Measurements from ENCODE around the gene GPAT3.

The GPAT3 gene

DNA sequence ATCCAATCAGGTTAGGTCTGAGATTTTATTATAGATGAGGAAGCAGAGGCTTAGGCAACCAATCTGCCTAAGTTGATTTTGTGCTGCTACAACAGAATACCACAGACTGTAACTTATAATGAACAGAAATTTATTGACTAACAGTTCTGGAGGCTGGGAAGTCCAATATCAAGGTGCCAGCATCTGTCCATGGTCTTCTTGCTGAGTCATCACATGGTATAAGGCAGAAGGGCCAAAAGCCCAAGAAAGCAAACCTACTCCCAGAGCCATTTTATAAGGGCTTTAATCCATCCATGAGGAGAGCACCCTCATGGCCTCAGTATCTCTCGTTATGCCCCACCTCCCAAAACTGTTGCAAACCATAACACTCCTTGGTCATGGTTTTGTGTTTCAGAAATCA is 55.8 kb downstream of the GPAT3 start:
- no peak overlapping the region for H3K4me3 ChIP-seq (ENCODE audit: low read depth, low read length)
- no peak for DNase-seq (ENCODE audit: low read depth)
- TF ChIP-seq POLR2A (IDR thresholded peaks at IDR 0.05; ENCODE audit: extremely low read depth, insufficient read length) = no peak
- TF ChIP-seq, protein P1, sequence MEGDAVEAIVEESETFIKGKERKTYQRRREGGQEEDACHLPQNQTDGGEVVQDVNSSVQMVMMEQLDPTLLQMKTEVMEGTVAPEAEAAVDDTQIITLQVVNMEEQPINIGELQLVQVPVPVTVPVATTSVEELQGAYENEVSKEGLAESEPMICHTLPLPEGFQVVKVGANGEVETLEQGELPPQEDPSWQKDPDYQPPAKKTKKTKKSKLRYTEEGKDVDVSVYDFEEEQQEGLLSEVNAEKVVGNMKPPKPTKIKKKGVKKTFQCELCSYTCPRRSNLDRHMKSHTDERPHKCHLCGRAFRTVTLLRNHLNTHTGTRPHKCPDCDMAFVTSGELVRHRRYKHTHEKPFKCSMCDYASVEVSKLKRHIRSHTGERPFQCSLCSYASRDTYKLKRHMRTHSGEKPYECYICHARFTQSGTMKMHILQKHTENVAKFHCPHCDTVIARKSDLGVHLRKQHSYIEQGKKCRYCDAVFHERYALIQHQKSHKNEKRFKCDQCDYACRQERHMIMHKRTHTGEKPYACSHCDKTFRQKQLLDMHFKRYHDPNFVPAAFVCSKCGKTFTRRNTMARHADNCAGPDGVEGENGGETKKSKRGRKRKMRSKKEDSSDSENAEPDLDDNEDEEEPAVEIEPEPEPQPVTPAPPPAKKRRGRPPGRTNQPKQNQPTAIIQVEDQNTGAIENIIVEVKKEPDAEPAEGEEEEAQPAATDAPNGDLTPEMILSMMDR (IDR thresholded peaks at IDR 0.05; ENCODE audit: low read depth, low read length) = no peak
- TF ChIP-seq MYC (IDR thresholded peaks at IDR 0.05; ENCODE audit: low read depth, low read length) = no peak
- TF ChIP-seq, protein P2, sequence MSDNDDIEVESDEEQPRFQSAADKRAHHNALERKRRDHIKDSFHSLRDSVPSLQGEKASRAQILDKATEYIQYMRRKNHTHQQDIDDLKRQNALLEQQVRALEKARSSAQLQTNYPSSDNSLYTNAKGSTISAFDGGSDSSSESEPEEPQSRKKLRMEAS (IDR thresholded peaks at IDR 0.05; ENCODE audit: low read depth, low read length) = no peak

DNA sequence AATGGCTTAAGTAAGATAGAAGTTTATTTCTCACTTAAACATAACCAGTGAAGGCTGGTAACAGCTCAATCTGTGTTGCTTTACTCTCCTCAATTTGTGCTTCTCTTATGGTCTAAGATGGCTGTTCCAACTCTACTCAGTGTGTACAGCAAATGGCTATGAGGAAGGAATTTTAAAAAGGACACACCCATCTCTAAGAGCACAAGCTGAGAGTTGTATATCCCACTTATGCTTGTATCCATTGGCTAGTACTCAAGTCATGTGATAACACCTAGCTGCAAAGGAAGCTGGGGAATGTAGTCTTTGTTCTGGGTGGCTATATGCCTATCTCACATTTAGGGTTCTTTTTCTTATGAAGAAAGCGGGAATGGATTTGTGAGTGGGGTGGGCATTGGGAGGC is 63.3 kb downstream of the GPAT3 start:
- TF ChIP-seq, protein P2 (IDR thresholded peaks at IDR 0.05; ENCODE audit: low read depth, low read length) = no peak
- TF ChIP-seq POLR2A (IDR thresholded peaks at IDR 0.05; ENCODE audit: extremely low read depth, insufficient read length) (no peak), MYC (IDR thresholded peaks at IDR 0.05; ENCODE audit: low read depth, low read length) (no peak)
- TF ChIP-seq, protein P1 (IDR thresholded peaks at IDR 0.05; ENCODE audit: low read depth, low read length) = no peak
- H3K4me3 ChIP-seq (ENCODE audit: low read depth, low read length) = no peak overlapping the region
- peak; percentile 62 for DNase-seq (ENCODE audit: low read depth)

DNA sequence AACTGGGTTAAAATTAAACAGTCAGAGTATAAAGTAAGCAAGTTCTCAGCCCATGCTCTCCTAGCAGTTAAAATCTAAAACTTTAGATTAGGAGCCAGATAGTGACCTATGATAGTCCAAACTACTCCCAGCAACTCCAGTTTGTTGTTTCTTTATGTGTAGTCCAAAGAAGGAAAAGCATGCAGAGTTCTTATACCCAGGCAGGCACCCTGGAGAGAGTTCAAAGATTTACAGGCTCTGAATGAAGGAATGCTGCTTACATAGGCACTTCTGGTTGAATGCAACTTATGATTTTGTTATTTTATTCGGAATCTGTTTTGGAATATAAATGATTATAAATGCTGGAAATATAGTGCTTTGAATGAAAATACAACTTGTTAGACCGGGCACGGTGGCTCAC is 67.2 kb downstream of the GPAT3 start:
- DNase-seq (ENCODE audit: low read depth) = no peak
- no peak for TF ChIP-seq POLR2A (IDR thresholded peaks at IDR 0.05; ENCODE audit: extremely low read depth, insufficient read length)
- TF ChIP-seq, protein P1 (IDR thresholded peaks at IDR 0.05; ENCODE audit: low read depth, low read length) = no peak
- TF ChIP-seq, protein P2 (IDR thresholded peaks at IDR 0.05; ENCODE audit: low read depth, low read length) = no peak
- TF ChIP-seq MYC (IDR thresholded peaks at IDR 0.05; ENCODE audit: low read depth, low read length) = no peak
- H3K4me3 ChIP-seq (ENCODE audit: low read depth, low read length) = no peak overlapping the region

DNA sequence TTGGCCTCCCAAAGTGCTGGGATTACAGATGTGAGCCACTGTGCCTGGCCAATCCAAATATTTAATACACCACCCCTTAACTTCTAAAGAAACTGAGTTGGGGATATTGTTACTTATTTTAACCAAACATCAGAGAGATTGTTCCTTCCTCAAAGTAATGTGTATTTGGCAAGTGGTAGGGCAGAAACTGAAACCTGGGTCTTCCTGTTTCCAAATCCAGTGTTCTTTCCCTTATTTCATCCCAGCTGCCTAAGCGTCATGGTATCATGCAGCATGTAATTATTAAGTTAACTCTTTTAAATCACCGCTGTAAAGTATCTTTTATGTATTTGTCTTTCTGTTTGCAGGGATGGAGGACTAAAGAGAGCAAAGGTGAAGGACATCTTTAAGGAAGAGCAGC is 68.4 kb downstream of the GPAT3 start:
- no peak overlapping the region for H3K4me3 ChIP-seq (ENCODE audit: low read depth, low read length)
- no peak for DNase-seq (ENCODE audit: low read depth)
- TF ChIP-seq POLR2A (IDR thresholded peaks at IDR 0.05; ENCODE audit: extremely low read depth, insufficient read length) = no peak
- TF ChIP-seq, protein P2 (IDR thresholded peaks at IDR 0.05; ENCODE audit: low read depth, low read length) = no peak
- TF ChIP-seq, protein P1 (IDR thresholded peaks at IDR 0.05; ENCODE audit: low read depth, low read length) = no peak
- TF ChIP-seq MYC (IDR thresholded peaks at IDR 0.05; ENCODE audit: low read depth, low read length) = no peak

DNA sequence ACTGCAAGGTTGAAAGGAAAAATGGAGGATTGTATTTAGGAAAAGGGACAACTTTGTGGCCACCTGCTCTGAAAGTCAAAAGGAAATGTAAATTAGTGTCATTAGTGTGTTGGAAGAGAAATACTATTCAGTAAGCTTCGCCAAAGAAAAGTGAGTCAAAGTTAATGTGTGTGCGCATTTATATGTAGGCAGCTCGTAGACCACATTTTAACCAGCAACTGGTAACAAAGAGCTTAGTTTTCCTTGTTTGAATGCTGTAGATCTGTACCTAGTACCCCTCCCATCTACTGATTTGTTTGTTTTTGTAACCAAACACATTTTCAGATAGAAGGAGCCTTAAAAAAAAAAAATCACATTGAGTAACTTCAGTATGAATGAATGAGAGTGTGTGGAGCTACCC is 69.3 kb downstream of the GPAT3 start:
- TF ChIP-seq, protein P1 (IDR thresholded peaks at IDR 0.05; ENCODE audit: low read depth, low read length) = no peak
- TF ChIP-seq, protein P2 (IDR thresholded peaks at IDR 0.05; ENCODE audit: low read depth, low read length) = no peak
- TF ChIP-seq POLR2A (IDR thresholded peaks at IDR 0.05; ENCODE audit: extremely low read depth, insufficient read length) (no peak), MYC (IDR thresholded peaks at IDR 0.05; ENCODE audit: low read depth, low read length) (no peak)
- no peak for DNase-seq (ENCODE audit: low read depth)
- H3K4me3 ChIP-seq (ENCODE audit: low read depth, low read length) = no peak overlapping the region

All from NB4 (cell line).